Measurements from ENCODE around the gene TRAT1.

TRAT1 gene

DNA sequence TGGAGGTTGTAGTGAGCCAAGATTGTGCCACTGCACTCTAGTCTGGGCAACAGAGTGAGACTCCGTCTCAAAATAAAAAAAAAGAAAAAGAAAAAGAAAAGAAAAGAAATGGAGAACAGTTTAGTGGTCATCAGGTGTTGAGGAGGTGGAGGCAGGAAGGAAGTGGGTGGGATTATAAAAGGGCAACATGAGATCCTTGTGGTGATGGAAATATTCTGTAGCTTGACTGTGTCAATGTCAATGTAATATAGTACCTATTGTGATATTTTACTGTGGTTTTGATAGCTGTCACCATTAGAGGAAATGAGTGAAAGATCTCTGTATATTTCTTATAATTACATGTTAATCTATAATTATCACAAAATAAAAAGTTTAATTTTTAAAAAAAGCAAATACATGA, 60.8 kb downstream of the TRAT1 start:
- no peak overlapping the region for H3K4me3 ChIP-seq (ENCODE audit: low read depth, low read length)
- DNase-seq (ENCODE audit: low read depth): no peak
- TF ChIP-seq, protein P1, sequence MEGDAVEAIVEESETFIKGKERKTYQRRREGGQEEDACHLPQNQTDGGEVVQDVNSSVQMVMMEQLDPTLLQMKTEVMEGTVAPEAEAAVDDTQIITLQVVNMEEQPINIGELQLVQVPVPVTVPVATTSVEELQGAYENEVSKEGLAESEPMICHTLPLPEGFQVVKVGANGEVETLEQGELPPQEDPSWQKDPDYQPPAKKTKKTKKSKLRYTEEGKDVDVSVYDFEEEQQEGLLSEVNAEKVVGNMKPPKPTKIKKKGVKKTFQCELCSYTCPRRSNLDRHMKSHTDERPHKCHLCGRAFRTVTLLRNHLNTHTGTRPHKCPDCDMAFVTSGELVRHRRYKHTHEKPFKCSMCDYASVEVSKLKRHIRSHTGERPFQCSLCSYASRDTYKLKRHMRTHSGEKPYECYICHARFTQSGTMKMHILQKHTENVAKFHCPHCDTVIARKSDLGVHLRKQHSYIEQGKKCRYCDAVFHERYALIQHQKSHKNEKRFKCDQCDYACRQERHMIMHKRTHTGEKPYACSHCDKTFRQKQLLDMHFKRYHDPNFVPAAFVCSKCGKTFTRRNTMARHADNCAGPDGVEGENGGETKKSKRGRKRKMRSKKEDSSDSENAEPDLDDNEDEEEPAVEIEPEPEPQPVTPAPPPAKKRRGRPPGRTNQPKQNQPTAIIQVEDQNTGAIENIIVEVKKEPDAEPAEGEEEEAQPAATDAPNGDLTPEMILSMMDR (conservative IDR thresholded peaks at IDR 0.05; ENCODE audit: low read depth, low read length): no peak

DNA sequence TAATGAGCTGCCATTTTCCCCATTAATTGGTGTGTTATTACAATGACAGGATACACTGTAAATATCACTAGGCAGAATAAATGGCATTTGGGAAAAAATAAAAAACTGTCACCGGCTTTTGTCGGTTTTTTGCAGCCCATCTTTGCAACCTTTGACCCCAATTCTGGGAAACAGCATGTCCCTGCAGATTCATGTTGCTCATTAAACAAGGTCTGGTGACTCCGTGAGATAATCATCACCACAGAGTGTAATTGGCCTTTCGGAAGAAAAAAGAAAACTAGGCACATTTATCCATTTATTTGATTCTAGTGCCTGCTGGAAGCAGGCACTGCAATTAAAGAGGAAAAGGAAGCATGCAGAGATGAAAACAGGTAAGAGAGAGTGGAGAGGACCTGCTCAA, 64.5 kb downstream of the TRAT1 start:
- no peak overlapping the region for H3K4me3 ChIP-seq (ENCODE audit: low read depth, low read length)
- DNase-seq (ENCODE audit: low read depth): no peak
- TF ChIP-seq, protein P1 (conservative IDR thresholded peaks at IDR 0.05; ENCODE audit: low read depth, low read length): no peak

DNA sequence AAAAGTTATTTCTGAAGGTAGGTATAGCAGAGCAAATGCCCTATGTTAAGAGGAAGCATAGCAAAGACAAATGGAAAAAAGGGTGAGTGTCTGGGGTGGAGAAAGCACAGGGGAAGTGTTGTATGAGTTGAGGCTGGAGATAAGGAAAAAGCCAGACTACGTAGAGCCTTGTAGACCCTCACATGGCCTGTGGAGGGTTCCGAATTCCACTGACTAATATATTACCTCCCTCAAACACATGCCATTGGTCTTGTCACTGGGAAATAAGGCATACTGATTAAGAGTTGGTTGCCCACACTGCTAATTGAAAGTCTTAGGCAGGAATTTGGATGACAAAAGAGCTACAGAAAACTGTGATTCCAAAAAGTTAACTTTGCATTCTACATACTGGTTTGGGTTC, 65.2 kb downstream of the TRAT1 start:
- H3K4me3 ChIP-seq (ENCODE audit: low read depth, low read length): no peak overlapping the region
- no peak for DNase-seq (ENCODE audit: low read depth)
- TF ChIP-seq, protein P1 (conservative IDR thresholded peaks at IDR 0.05; ENCODE audit: low read depth, low read length): no peak

DNA sequence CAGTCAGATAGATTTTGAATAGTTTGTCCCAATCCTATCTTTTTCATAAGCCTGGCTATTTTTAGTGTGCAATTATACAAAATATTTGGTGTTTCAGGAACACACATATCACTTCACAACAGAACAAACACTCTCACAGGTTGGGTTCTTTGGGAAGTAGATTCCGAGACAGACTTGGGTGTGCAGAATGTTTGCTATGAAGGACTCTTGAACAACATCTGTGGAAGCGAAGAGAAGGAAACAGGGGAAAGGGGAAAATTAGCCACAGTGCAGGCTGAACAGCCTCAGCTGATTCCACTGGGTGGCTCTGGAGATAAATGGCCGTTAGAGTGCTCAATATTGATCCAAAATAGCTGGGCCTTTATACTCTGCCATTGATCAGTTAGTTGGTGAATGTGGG, 69.2 kb downstream of the TRAT1 start:
- TF ChIP-seq, protein P1 (conservative IDR thresholded peaks at IDR 0.05; ENCODE audit: low read depth, low read length): no peak
- no peak overlapping the region for H3K4me3 ChIP-seq (ENCODE audit: low read depth, low read length)
- DNase-seq (ENCODE audit: low read depth): no peak

DNA sequence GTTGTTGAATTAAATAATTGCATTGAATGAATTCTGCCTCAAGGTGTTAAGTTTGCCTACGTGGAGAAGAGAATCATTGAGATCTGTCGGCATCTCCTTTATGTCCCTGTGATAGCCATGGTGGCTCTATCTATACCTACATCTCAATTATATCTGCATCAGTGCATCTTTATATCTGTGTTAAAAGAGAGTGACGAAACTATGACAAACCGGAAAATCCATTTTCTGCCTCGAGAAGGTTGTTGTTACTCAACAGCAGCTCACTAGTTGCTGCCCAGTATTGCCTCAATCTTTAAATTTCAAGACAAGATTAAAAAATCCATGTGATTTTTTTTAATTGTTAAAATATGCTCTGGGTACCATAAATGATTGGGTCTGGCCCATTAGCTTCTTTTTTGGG, 72.4 kb downstream of the TRAT1 start:
- no peak overlapping the region for H3K4me3 ChIP-seq (ENCODE audit: low read depth, low read length)
- TF ChIP-seq, protein P1 (conservative IDR thresholded peaks at IDR 0.05; ENCODE audit: low read depth, low read length): no peak
- DNase-seq (ENCODE audit: low read depth): no peak

DNA sequence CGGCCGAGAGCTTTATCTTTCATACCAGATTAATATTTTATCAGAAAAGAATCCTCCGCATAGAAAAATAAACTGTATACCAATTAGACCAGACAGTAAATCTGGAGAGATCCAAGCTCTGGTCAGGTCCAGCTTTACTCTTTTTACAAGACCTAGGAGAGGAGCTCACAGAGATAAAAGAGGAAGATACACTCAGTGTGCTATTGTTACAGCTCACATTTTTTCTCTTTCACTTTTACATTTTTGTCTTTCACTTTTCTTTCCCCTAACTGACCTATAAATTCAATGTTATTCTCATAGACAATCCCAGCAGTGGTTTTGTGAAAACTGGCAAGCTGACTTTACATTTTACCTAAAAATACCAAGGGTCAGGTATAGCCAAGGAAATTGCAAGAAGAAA, 75.3 kb downstream of the TRAT1 start:
- H3K4me3 ChIP-seq (ENCODE audit: low read depth, low read length): no peak overlapping the region
- TF ChIP-seq, protein P1 (conservative IDR thresholded peaks at IDR 0.05; ENCODE audit: low read depth, low read length): no peak

DNA sequence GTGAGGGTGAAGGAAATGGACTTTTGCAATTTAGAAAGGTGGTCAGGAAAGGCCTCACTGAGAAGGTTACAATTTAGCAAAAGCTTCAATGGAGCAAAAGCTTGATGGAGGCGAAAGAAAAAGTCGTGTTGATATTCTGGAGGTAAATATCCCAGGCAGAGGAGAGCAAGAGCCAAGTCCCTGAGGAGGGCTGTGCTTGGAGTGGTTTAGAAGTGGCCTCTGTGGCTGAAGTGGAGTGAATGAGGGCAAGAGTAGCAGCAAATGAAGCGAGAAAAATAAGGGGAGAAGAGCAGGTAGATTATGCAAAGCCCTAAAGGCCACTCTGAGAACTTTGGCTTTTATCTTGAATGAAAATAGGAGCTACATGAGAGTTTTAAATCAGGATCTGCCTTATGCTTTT, 76.9 kb downstream of the TRAT1 start:
- TF ChIP-seq, protein P1 (conservative IDR thresholded peaks at IDR 0.05; ENCODE audit: low read depth, low read length): no peak
- no peak for DNase-seq (ENCODE audit: low read depth)
- H3K4me3 ChIP-seq (ENCODE audit: low read depth, low read length): no peak overlapping the region

More for the DNA sequence above, 75.3 kb downstream of the TRAT1 start:
- DNase-seq (ENCODE audit: low read depth): no peak

Data from choroid plexus epithelial cell (primary cell).